Sciatic nerve (tissue), 2 donors: ENCODE measurements around the gene TEKTIP1. TPM values are rescaled to one million over a fixed set of nuclear protein-coding genes. Genes with fewer than 3 reads are reported as not detected.
A peak's percentile ranks its signal among the peaks of the same experiment; 100 is the strongest.
"Not testable (repeated sequence)": the region's sequence is repeated elsewhere in the genome, so short reads cannot be mapped to it uniquely, and the experiment has no call there.

Experiments used
- ATAC-seq: fragments of 200-7000 bp; cut with Tn5 transposase; one replicate; pipeline ENCODE4 v1.9.1; 2020; ENCODE audit warnings: mild to moderate bottlenecking, moderate library complexity
- DNase-seq: peaks from one replicate; pipeline ENCODE4 v3.0.0-alpha.2; 2020; ENCODE audit warnings: low spot score
- intact Hi-C: fragments of 100-400 bp; cut with DNase I; formaldehyde crosslinking; loops from one replicate; pipeline ENCODE4 v1.14.2; 2022
- total RNA-seq: library from RNA; stranded (reverse); fragmentation: NEBNext Ultra II Directional; extraction: Animal tissue kit (Norgen Biotek cat#: 25700); gene quantifications from one replicate; pipeline ENCODE4 v1.2.1, GENCODE V29; 2021
- donor health status: DM: no; HTN: no; CAD: no.
- donor health status: DM: no; HTN: no; CAD: no.

TEKTIP1 gene
- total RNA-seq, 1 donor from 2014 or later = 4.9 TPM

DNA sequence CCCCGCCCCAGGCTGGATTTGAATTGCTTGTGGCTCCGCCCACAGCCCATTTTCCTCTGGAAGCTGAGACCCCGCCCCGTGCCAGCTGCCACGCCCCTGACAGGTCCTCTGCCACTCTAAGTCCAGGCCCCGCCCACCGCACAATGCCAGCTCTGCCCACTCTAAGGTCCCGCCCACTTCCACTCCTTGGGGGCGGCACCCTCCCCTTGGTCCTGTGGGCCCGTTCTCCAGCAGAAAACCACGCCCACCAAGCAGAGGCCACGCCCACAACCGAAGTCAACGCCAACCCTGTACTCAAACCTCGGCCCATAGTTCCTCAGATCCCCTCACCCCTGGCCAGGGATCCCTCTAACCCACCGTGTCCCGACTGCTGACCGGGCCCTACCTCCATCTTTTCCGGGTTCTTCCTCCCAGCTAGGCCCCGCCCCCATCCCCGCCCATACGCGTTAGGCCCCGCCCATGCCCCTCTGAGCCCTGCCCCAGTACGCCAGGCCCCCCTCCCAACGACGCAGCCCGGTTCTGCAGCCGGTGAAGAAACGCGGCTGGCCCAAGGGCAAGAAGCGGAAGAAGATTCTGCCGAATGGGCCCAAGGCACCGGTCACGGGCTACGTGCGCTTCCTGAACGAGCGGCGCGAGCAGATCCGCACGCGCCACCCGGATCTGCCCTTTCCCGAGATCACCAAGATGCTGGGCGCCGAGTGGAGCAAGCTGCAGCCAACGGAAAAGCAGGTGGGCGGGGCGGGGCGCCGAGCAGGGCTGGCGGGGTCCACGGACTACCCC lies 35.1 kb downstream of the TEKTIP1 start:
- DNase-seq (peak; percentile 91), ATAC-seq (no peak)
- intact Hi-C loops = no loop called here

DNA sequence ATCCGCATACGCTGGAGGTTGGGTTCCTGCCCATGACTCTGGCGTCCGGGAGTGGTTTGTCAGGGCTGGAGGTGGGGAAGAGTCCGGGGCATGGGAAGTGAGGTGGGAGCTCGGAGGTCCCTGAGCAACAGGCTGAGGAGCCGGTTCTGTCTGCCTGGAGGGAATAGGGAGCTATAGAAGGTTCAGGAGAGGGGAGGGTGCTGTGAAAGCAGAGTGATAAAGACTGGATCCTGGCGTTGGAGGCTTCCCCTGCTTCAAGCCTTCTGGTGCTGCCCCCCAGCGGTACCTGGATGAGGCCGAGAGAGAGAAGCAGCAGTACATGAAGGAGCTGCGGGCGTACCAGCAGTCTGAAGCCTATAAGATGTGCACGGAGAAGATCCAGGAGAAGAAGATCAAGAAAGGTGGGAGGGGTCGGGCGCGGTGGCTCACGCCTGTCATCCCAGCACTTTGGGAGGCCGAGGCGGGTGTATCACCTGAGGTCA lies 36.3 kb downstream of the TEKTIP1 start:
- DNase-seq (no peak), ATAC-seq (no peak)
- intact Hi-C loops = no loop called here

DNA sequence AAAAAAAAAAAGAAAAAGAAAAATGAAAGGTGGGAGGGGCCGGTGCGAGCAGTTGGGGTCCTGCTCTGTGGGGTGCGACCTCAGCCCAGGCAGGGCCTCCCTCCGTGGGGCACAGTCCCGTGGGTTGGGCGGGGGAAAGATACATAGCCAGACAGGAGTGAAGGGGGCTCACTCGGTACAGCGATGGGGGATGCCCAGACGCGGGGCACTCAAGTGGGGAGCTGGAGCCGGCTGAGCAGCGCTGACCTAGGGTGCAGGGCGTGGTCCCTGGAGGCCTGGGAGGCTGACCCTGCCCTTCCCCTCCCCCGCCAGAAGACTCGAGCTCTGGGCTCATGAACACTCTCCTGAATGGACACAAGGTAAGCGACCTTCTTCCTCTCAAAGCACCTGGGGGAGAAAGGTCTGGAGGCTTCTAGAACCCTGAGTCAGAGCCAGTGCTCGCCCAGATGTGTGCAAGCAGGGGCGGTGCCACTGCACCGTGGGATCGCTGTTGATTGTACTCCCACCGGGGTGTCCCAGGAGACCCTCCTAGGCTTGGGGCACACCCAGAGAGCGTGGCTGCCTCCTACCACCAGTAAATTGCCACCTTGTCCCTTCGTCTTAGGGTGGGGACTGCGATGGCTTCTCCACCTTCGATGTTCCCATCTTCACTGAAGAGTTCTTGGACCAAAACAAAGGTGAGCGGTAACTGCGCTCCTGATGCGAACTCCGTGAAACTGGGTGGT lies 37.1 kb downstream of the TEKTIP1 start:
- intact Hi-C loops = no loop called here
- DNase-seq = no peak

DNA sequence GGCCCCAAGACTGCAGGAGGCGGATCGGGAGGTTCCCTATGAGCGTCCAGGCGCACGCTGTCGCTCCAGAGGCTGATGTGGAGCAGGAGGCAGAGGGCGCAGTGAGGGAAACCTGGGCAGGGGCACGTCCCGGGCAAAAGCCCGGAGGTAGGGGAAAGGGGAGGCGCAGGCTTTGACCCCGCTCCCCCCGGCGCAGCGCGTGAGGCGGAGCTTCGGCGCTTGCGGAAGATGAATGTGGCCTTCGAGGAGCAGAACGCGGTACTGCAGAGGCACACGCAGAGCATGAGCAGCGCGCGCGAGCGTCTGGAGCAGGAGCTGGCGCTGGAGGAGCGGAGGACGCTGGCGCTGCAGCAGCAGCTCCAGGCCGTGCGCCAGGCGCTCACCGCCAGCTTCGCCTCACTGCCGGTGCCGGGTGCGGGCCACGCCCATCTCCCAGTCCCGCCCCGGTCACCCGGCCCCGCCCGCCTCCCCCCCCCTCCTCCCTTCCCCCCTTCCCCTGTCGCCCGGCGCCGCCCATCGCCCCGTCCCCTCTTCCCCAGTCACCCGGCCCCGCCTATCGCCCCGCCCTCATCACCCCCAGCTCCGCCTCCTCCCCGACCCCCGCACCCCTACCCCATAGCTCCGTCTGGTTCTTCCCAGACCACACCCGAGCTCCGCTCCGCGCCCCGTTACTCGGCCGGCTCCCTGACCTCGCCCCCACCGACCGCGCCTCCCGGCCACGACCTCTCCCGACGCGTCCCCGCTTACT lies 37.9 kb downstream of the TEKTIP1 start:
- peak; percentile 8 for ATAC-seq
- peak; percentile 82 for DNase-seq
- intact Hi-C loops = no loop called here

More for the DNA sequence above, 37.1 kb downstream of the TEKTIP1 start:
- no peak for ATAC-seq

DNA sequence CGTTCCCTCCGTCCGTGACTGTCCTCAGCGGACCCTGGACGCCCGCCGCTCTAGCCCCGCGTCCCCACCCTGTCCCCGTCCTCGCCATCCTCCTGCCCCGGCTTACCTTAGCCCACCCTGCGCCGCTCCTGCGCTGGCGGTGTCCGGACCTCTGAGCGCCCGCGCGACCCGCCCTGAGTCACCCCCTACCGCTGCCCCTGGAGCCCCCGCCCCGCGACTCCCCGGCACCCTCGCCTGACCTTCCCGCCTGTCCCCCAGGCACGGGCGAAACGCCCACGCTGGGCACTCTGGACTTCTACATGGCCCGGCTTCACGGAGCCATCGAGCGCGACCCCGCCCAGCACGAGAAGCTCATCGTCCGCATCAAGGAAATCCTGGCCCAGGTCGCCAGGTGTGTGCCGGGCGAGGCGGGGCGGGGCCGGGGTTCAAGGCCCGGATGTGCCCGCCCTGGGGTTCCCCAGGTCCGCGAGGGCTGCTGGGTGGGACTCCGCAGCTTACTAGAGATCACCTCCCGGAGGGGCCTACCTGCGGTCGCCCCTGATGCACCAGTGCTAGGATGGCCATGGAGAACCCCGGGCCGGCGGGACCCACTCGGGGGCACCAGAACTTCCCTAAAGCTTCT lies 38.9 kb downstream of the TEKTIP1 start:
- intact Hi-C loops = no loop called here
- no peak for ATAC-seq
- no peak for DNase-seq

DNA sequence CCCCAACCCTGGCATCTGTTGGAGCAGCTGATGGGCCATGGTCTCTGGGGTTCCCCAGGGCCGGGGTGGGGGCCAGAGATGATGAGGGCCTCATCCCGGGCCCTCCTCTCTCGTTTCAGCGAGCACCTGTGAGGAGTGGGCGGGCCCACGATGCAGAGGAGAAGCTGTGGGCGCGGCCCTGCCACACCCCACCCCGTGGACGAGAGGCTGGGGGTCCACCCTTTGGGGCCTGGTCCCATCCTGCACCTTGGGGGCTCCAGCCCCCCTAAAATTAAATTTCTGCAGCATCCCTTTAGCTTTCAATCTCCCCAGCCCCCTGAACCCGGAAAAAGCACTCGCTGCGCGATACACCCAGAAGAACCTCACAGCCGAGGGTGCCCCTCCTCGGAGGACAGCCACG lies 39.4 kb downstream of the TEKTIP1 start:
- ATAC-seq (no peak), DNase-seq (no peak)
- intact Hi-C loops = no loop called here

DNA sequence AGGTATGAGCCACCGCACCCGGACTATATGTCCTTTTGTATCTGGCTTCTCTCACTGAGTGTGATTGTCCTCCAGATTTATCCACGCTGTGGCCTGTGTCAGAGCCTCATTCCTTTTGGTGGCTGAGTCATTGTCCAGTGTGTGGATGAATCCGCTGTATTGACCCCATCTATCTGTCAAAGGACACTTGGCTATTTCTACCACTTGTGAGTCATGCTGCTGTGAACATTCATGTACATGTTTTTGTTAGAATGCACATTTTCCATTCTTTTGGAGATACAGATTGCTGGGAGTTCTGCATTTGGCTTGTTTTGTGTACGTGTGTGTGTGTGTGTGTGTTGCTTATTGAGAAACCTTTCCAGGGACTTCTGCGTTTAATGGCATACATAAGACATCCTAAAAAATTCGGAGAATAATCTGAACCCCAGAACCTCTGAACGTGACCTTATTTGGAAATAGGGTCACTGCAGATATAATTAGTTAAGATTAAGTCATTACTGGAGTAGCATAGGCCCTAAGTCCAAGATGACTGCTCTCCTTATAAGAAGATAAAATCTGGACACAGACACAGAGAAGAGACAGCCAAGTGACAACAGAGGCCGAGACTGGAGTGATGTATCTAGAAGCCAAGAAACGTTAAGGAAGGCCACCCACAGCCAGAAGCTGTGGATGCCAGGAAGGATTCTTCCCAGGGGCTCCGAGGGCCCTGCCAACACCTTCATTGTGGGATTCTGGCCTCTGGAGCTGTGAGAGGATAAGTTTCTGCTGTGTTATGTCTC lies 41.4 kb downstream of the TEKTIP1 start:
- intact Hi-C loops = no loop called here
- DNase-seq (no peak), ATAC-seq (no peak)

DNA sequence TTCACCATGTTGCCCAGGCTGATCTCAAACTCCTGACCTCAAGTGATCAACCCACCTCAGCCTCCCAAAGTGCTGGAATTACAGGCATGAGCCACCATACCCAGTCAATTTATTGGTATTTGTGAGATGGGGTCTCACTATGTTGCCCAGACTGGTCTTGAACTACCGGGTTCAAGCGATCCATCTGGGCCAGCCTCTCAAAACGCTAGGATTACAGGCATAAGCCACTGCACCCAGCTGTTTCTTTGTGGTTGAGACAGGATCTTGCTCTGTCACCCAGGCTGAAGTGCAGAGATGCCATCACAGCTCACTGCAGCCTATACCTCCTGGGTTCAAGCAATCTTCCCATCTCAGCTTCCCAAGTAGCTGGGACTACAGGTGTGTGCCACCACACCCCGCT lies 42.8 kb downstream of the TEKTIP1 start:
- DNase-seq, ATAC-seq, intact Hi-C loops: not testable (repeated sequence)

DNA sequence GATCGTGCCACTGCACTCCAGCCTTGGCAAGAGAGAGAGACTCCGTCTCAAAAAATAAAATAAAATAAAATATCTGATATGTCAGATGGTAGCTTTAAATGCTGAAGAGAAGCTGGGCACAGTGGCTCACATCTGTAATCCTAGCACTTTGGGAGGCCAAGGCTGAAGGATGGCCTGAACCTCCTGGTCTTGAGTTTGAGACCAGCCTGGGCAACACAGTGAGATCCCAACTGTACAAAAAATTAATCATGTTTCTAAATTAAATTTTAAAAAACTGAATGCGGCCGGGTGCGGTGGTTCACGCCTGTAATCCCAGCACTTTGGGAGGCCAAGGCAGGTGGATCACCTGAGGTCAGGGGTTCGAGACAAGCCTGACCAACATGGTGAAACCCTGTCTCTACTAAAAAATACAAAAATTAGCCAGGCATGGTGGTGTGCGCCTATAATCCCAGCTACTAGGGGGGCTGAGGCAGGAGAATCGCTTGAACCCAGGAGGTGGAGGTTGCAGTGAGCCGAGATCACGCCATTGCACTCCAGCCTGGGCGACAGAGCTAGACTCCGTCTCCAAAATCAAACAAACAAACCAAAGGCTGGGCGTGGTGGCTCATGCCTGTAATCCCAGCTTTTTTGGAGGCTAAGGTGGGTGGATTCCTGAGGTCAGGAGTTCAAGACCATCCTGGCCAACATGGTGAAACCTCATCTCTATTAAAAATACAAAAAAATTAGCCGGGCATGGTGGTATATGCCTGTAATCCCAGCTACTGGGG lies 45.2 kb downstream of the TEKTIP1 start:
- ATAC-seq, DNase-seq: not testable (repeated sequence)
- intact Hi-C loops = loop anchor here (2.0 kb wide), 1 partner anchor 39 kb away; no protein-coding TSS in a partner anchor

DNA sequence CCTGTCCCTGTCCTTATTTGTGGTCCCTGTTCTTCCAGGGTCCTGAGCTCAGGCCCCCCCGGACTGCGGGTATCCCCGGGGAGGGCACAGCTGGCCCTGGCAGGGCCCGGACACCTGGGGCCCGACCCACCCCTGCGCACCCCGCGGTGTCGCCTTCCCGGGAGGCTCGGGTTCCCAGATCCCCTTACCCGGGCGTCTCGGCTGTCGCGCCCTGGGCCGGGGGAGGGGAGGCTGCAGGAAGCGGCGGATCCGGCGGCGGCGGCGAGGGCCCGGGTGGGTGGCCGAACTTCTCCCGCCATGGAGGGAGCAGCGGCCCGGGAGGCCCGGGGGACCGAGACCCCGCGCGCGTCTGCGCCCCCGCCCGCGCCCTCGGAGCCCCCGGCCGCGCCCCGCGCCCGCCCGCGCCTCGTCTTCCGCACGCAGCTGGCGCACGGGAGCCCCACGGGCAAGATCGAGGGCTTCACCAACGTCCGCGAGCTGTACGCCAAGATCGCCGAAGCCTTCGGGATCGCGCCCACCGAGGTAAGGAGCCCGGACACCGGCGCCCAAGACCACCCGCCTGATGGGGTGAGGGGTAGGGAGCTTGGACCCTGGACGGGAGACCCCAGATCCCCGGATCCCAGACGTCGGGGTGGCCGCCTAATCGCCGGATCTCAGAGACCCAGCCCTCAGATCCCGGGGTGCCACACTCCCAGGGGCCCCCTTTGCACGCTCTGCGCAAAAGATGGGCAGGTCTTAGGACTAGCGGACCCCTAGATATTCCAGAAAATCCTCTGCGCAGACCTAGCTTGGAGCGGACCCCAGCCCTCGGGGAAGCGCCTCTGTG lies 46.5 kb downstream of the TEKTIP1 start, which contains the start of gene GIPC3:
Gene GIPC3, plus strand, starts transcription at position 178 of the 826 bp plus-strand sequence. Its CDS starts 120 bp downstream, at position 298.
- DNase-seq = no peak
- intact Hi-C loops = loop anchor here (2.0 kb wide), 1 partner anchor 37 kb away; no protein-coding TSS in a partner anchor
- ATAC-seq = peak; percentile 23

DNA sequence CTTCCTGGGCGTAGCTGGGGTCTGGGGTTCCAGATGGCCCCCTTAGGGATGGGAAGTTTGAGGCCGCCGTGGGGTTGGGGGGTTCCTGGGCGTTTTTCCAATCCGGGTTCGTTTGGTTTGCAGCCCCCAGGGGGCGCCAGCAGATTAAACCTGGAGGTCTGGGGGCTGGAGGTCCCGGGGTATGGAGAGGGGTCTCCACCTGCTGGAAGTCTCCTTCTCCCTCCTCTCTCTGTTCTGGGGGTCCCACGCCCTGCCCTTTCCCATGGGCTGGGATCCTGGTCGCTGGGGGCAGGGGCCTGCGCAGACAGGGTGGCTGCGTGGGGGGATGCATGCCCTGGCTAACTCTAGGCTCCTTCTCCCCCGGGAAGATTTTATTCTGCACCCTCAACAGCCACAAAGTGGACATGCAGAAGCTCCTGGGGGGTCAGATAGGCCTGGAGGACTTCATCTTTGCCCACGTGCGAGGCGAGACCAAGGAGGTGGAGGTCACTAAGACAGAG lies 47.2 kb downstream of the TEKTIP1 start:
- ATAC-seq (no peak), DNase-seq (no peak)
- intact Hi-C loops = no loop called here

DNA sequence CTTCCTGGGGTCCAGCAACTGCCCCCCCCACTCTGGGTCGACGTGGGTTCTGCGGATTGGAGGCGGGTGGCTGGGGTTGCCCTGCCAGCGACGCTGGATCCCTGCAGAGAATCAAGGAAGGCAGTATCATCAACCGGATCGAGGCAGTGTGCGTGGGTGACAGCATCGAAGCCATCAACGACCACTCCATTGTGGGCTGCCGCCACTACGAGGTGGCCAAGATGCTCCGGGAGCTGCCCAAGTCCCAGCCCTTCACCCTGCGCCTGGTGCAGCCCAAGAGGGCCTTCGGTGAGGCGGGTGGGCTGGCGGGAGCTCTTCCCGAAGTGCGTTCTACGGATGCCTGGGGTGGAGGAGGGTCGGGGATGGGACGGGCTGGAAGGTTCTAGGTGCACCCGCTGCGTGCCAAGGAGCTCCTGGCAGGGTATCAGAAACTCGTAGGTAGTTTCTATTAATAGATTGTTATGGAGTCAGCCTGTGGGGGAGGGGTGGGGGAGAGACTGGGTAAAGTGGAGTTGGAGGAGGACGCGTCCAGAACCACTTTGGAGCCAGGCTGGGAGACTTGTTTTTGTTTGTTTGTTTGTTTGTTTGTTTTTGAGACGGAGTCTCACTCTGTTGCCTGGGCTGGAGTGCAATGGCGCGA lies 47.9 kb downstream of the TEKTIP1 start:
- intact Hi-C loops = no loop called here
- DNase-seq (no peak), ATAC-seq (no peak)

DNA sequence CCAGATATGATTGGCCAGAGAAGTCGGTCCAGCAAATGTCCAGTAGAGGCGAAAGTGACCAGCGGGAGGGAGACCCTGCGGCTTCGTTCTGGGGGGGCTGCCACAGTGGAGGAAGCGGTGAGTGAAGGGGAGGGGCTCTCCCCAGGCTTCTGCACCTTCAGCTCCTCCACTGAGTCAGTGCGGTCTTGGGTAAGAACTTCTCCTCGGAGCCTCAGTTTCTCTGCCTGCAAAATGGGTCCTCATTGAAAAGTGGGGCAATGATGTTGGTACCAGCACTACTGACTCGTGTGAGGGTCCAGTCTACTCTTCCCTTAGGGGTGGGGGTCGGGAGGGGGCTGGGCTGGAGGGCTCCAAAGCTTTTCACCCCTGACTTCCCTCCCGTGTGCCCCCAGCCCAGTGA lies 50.5 kb downstream of the TEKTIP1 start:
- intact Hi-C loops = no loop called here
- ATAC-seq (no peak), DNase-seq (no peak)

DNA sequence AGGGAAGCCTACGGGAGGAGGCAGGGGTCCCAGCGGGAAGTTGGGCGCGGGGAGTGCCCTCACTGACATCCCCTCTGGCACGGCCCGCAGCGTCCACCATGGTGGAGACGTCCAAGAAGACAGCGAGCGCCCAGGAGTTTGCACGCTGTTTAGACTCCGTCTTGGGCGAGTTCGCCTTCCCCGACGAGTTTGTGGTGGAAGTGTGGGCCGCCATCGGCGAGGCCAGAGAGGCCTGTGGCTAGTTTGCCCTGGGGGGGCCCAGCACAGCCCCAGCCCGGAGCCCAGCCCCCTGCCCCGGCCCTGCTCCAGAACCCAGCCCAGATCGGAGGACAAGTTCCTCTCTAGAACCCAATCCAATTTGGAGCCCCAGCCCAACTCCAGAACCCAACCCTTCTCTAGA lies 51.0 kb downstream of the TEKTIP1 start:
- no peak for DNase-seq
- intact Hi-C loops = no loop called here
- ATAC-seq = no peak

DNA sequence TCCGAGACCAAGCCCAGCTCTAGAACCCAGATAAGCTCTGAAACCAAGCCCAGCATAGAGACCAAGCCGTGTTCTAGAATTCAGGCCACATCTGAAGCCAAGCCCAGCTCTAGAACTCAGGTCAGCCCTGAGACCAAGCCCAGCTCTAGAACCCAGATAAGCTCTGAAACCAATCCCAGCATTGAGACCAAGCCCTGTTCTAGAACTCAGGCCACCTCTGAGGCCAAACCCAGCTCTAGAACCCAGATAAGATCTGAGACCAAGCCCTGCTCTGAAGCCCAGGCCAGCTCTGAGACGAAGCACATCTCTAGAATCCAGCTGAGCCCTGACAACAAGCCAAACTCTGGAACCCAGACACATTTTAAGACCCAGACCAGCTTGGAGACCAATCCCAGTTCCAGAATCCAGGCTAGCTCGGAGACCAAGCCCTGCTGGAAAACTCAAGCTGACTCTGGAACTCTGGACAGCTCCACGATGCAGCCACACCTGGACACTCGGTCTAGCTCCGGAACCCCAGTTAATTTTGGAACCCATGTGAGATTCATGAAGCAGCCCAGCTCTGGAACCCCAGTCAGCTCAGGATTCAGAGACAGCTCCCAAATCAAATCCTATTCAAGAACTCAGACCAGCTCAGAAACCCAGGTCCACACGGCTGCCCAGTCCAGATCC lies 52.2 kb downstream of the TEKTIP1 start:
- no peak for DNase-seq
- ATAC-seq = no peak
- intact Hi-C loops = no loop called here
